Testis (tissue), 3 donors: ENCODE data around the gene ISCU. TPM values are rescaled to one million over a fixed set of nuclear protein-coding genes. Genes with fewer than 3 reads are reported as not detected.

ENCODE experiments used
- DNase-seq: peaks from one replicate; pipeline ENCODE4 v3.0.0-alpha.2; 2019
- H3K27ac ChIP-seq, 2 donors: fragments of 200-600 bp; sonication (generic); one replicate each; pipeline ENCODE4 v1.5.1; 2019
- H3K27me3 ChIP-seq: fragments of 200-600 bp; sonication (generic); one replicate; pipeline ENCODE4 v1.5.1; 2019
- H3K36me3 ChIP-seq: fragments of 200-600 bp; sonication (generic); one replicate; pipeline ENCODE4 v1.5.1; 2017; ENCODE audit warnings: low read depth; ENCODE audit errors: missing control alignments
- H3K4me1 ChIP-seq: fragments of 200-600 bp; sonication (generic); one replicate; pipeline ENCODE4 v1.5.1; 2019
- H3K4me3 ChIP-seq, 2 donors: fragments of 200-600 bp; sonication (generic); one replicate each; pipeline ENCODE4 v1.5.1; 2017 to 2019
- H3K9me3 ChIP-seq: fragments of 200-600 bp; sonication (generic); one replicate; pipeline ENCODE4 v1.5.1; 2017
- CTCF ChIP-seq, 3 experiments: fragments of 450-650 bp in 2 of 3; fragments of 200-600 bp in 1 of 3; sonication (generic) in 1 of 3; IDR thresholded peaks; one replicate each; pipeline ENCODE4 v1.5.1; 2016 to 2019; ENCODE audit warnings: antibody characterized with exemption in 3 of 3, mild to moderate bottlenecking in 2 of 3, moderate library complexity in 1 of 3
- POLR2A ChIP-seq: fragments of 450-650 bp; IDR thresholded peaks from one replicate; pipeline ENCODE4 v1.6.1; 2017; ENCODE audit warnings: antibody characterized with exemption, mild to moderate bottlenecking, moderate library complexity
- WGBS, 2 donors: methylation state at CpG; one replicate each; pipeline ENCODE4 v1.1.5; 2018; 5-methylcytosine and 5-hydroxymethylcytosine counted together
- intact Hi-C: fragments of 100-400 bp; cut with DNase I; formaldehyde crosslinking; loops from one replicate; pipeline ENCODE4 v1.15.1; 2023; ENCODE audit warnings: low total_unique reads
- polyA plus RNA-seq: library from polyadenylated mRNA; stranded (reverse); fragments of 350-450 nt; fragmentation: Illumina TruSeq; extraction: RNeasy Lipid Tissue Mini Kit (QIAGEN cat#74804); gene quantifications from one replicate; pipeline ENCODE4 v1.2.3, GENCODE V29; 2014; ENCODE audit warnings: low read depth, low replicate concordance; ENCODE audit not compliant: insufficient read depth
- total RNA-seq, 2 donors: library from RNA; depleted of rRNA; stranded (reverse); fragments of >200 nt; gene quantifications; one replicate each; pipeline ENCODE4 v1.2.3, GENCODE V29; 2016

ISCU gene
- total and polyA plus RNA-seq, 3 donors from 2014 or later: 217 to 238 (median 221) TPM

GRCh38 chr12:108568338-108569154 is 6.2 kb downstream of the ISCU start:
- peaks cover 27% of the 10 kb centered on the region for H3K4me1 ChIP-seq
- DNase-seq: no peak
- intact Hi-C loops: no loop called here
- H3K9me3 ChIP-seq: no peaks in the 10 kb centered on the region
- no peak overlapping the region for H3K4me3 ChIP-seq
- H3K27me3 ChIP-seq: no peaks in the 10 kb centered on the region
- H3K36me3 ChIP-seq: no peaks in the 10 kb centered on the region
- 58 to 67% methylated on average over 10 of the region's 10 CpGs for WGBS, 2 donors
- H3K27ac ChIP-seq: no peak overlapping the region
- no peak for TF ChIP-seq CTCF (IDR thresholded peaks at IDR 0.05)
- no peak for TF ChIP-seq POLR2A

GRCh38 chr12:108570743-108571608 is 8.6 kb downstream of the ISCU start:
- TF ChIP-seq POLR2A (no peak), CTCF (IDR thresholded peaks at IDR 0.05) (peak in 2 of 3 experiments; percentile 23 to 28)
- Histone ChIP-seq H3K9me3 (no peaks in the 10 kb centered on the region), H3K4me3 (no peak overlapping the region), H3K27ac (no peak overlapping the region), H3K27me3 (no peaks in the 10 kb centered on the region), H3K36me3 (no peaks in the 10 kb centered on the region), H3K4me1 (peaks cover 18% of the 10 kb centered on the region)
- whole genome bisulfite sequencing, 2 donors: 67% methylated on average over 2 to 3 of the region's 3 CpGs
- intact Hi-C loops: loop anchor here (5.0 kb wide), 1 partner anchor 46 kb away; no protein-coding TSS in a partner anchor
- DNase-seq: peak; percentile 12

GRCh38 chr12:108571609-108572165 is 9.3 kb downstream of the ISCU start:
- no peaks in the 10 kb centered on the region for H3K36me3 ChIP-seq
- H3K27ac ChIP-seq: no peak overlapping the region
- intact Hi-C loops: loop anchor here (5.0 kb wide), 1 partner anchor 46 kb away; no protein-coding TSS in a partner anchor
- WGBS, 2 donors: 82 to 86% methylated on average over 7 to 8 of the region's 8 CpGs
- H3K4me3 ChIP-seq: no peak overlapping the region
- H3K4me1 ChIP-seq: peaks cover 13% of the 10 kb centered on the region
- DNase-seq: peak; percentile 2
- no peak for TF ChIP-seq CTCF (IDR thresholded peaks at IDR 0.05)
- TF ChIP-seq POLR2A: no peak
- no peaks in the 10 kb centered on the region for H3K27me3 ChIP-seq
- H3K9me3 ChIP-seq: no peaks in the 10 kb centered on the region

- peak; percentile 2 for DNase-seq
- intact Hi-C loops: loop anchor here (5.0 kb wide), 1 partner anchor 45 kb away; no protein-coding TSS in a partner anchor
- TF ChIP-seq POLR2A: no peak
- no peak for TF ChIP-seq CTCF (IDR thresholded peaks at IDR 0.05)
Observed at GRCh38 chr12:108572166-108572790, 9.9 kb downstream of the ISCU start.

More at GRCh38 chr12:108572166-108572790, 9.9 kb downstream of the ISCU start:
- 69 to 81% methylated on average over 8 of the region's 8 CpGs for WGBS, 2 donors
- Histone ChIP-seq H3K4me3 (no peak overlapping the region), H3K4me1 (peaks cover 13% of the 10 kb centered on the region), H3K9me3 (no peaks in the 10 kb centered on the region), H3K27ac (no peak overlapping the region), H3K36me3 (no peaks in the 10 kb centered on the region), H3K27me3 (no peaks in the 10 kb centered on the region)
